IgD-negative memory B cell (primary cell): Measurements from ENCODE around the gene FEZ2. TPM values are rescaled to one million over a fixed set of nuclear protein-coding genes. Genes with fewer than 3 reads are reported as not detected.
A peak's percentile ranks its signal among the peaks of the same experiment; 100 is the strongest.

Source experiments
- H3K27ac Mint-ChIP-seq, 3 donors: one replicate each; pipeline ENCODE4 v1.8.0; 2020 to 2022; ENCODE audit warnings: mild to moderate bottlenecking in 3 of 3, mixed read lengths in 3 of 3, moderate library complexity in 1 of 3
- H3K27me3 Mint-ChIP-seq: one replicate; pipeline ENCODE4 v1.8.0; 2021; ENCODE audit warnings: mixed read lengths
- H3K36me3 Mint-ChIP-seq: one replicate; pipeline ENCODE4 v1.8.0; 2020; ENCODE audit warnings: mild to moderate bottlenecking, mixed read lengths
- H3K4me1 Mint-ChIP-seq, 3 donors: one replicate each; pipeline ENCODE4 v1.8.0; 2020 to 2022; ENCODE audit warnings: mixed read lengths in 3 of 3, mild to moderate bottlenecking in 1 of 3
- H3K4me3 Mint-ChIP-seq, 4 donors: one replicate each; pipeline ENCODE4 v1.8.0; 2020 to 2022; ENCODE audit warnings: mild to moderate bottlenecking in 4 of 4, mixed read lengths in 4 of 4, moderate library complexity in 3 of 4
- H3K9me3 Mint-ChIP-seq, 3 donors: one replicate each; pipeline ENCODE4 v1.8.0; 2020 to 2021; ENCODE audit warnings: mixed read lengths in 3 of 3, mild to moderate bottlenecking in 1 of 3
- polyA plus RNA-seq: library from polyadenylated mRNA; unstranded; fragments of 300-500 nt; fragmentation: Illumina TruSeq; gene quantifications from one replicate; pipeline ENCODE4 v1.2.3, GENCODE V29; 2021

Gene FEZ2
- polyA plus RNA-seq, 1 donor from 2014 or later = 2.3 TPM

GRCh38 chr2:36561237-36561944 lies 36.6 kb downstream of the FEZ2 start:
- H3K27me3 Mint-ChIP-seq = no peaks in the 10 kb centered on the region
- H3K4me1 Mint-ChIP-seq = peaks cover 0 to 7% (median 0%) of the 10 kb centered on the region in 3 donors
- H3K27ac Mint-ChIP-seq = no peak overlapping the region
- no peaks in the 10 kb centered on the region for H3K9me3 Mint-ChIP-seq
- H3K4me3 Mint-ChIP-seq = no peak overlapping the region
- H3K36me3 Mint-ChIP-seq = peaks cover 13% of the 10 kb centered on the region

- Mint-ChIP-seq H3K9me3 (no peaks in the 10 kb centered on the region), H3K4me3 (no peak overlapping the region), H3K27me3 (no peaks in the 10 kb centered on the region), H3K4me1 (peaks cover 0 to 7% (median 0%) of the 10 kb centered on the region in 3 donors), H3K36me3 (peaks cover 13% of the 10 kb centered on the region), H3K27ac (no peak overlapping the region)
Measured at GRCh38 chr2:36560726-36561125, 37.2 kb downstream of the FEZ2 start.

- Mint-ChIP-seq H3K4me3 (no peak overlapping the region), H3K27me3 (no peaks in the 10 kb centered on the region), H3K4me1 (peaks cover 0 to 7% (median 0%) of the 10 kb centered on the region in 3 donors), H3K9me3 (no peaks in the 10 kb centered on the region), H3K36me3 (peaks cover 12% of the 10 kb centered on the region), H3K27ac (no peak overlapping the region)
Measured at GRCh38 chr2:36559221-36559942, 38.6 kb downstream of the FEZ2 start.

- Mint-ChIP-seq H3K27ac (no peak overlapping the region), H3K36me3 (peaks cover 17% of the 10 kb centered on the region), H3K4me3 (no peak overlapping the region), H3K9me3 (no peaks in the 10 kb centered on the region), H3K27me3 (no peaks in the 10 kb centered on the region), H3K4me1 (no peaks in the 10 kb centered on the region)
Measured at GRCh38 chr2:36556842-36557241, 41.1 kb downstream of the FEZ2 start.

GRCh38 chr2:36555789-36556188 lies 42.2 kb downstream of the FEZ2 start:
- no peak overlapping the region for H3K27ac Mint-ChIP-seq
- H3K36me3 Mint-ChIP-seq = peaks cover 17% of the 10 kb centered on the region
- no peaks in the 10 kb centered on the region for H3K27me3 Mint-ChIP-seq
- no peaks in the 10 kb centered on the region for H3K9me3 Mint-ChIP-seq
- no peaks in the 10 kb centered on the region for H3K4me1 Mint-ChIP-seq
- H3K4me3 Mint-ChIP-seq = no peak overlapping the region

- H3K9me3 Mint-ChIP-seq = no peaks in the 10 kb centered on the region
- H3K36me3 Mint-ChIP-seq = peaks cover 15% of the 10 kb centered on the region
Measured at GRCh38 chr2:36554531-36554930, 43.4 kb downstream of the FEZ2 start.

GRCh38 chr2:36553683-36554082 lies 44.3 kb downstream of the FEZ2 start:
- Mint-ChIP-seq H3K4me3 (no peak overlapping the region), H3K36me3 (peaks cover 16% of the 10 kb centered on the region), H3K27me3 (no peaks in the 10 kb centered on the region), H3K4me1 (no peaks in the 10 kb centered on the region), H3K9me3 (no peaks in the 10 kb centered on the region), H3K27ac (no peak overlapping the region)

More at GRCh38 chr2:36554531-36554930, 43.4 kb downstream of the FEZ2 start:
- Mint-ChIP-seq H3K4me3 (no peak overlapping the region), H3K27me3 (no peaks in the 10 kb centered on the region), H3K4me1 (no peaks in the 10 kb centered on the region), H3K27ac (no peak overlapping the region)

GRCh38 chr2:36550006-36550405 lies 48.0 kb downstream of the FEZ2 start:
- Mint-ChIP-seq H3K36me3 (peaks cover 15% of the 10 kb centered on the region), H3K27me3 (no peaks in the 10 kb centered on the region), H3K9me3 (no peaks in the 10 kb centered on the region), H3K27ac (no peak overlapping the region), H3K4me3 (no peak overlapping the region), H3K4me1 (no peaks in the 10 kb centered on the region)

- peaks cover 9% of the 10 kb centered on the region for H3K36me3 Mint-ChIP-seq
- no peak overlapping the region for H3K27ac Mint-ChIP-seq
- H3K27me3 Mint-ChIP-seq = no peaks in the 10 kb centered on the region
- H3K4me3 Mint-ChIP-seq = no peak overlapping the region
- no peaks in the 10 kb centered on the region for H3K9me3 Mint-ChIP-seq
- no peaks in the 10 kb centered on the region for H3K4me1 Mint-ChIP-seq
Measured at GRCh38 chr2:36549165-36549574, 48.8 kb downstream of the FEZ2 start.

- H3K9me3 Mint-ChIP-seq = no peaks in the 10 kb centered on the region
- H3K36me3 Mint-ChIP-seq = peaks cover 6% of the 10 kb centered on the region
- no peak overlapping the region for H3K4me3 Mint-ChIP-seq
- H3K27ac Mint-ChIP-seq = no peak overlapping the region
- H3K27me3 Mint-ChIP-seq = no peaks in the 10 kb centered on the region
- H3K4me1 Mint-ChIP-seq = no peaks in the 10 kb centered on the region
Measured at GRCh38 chr2:36547906-36548305, 50.1 kb downstream of the FEZ2 start.

GRCh38 chr2:36545871-36546416 lies 52.0 kb downstream of the FEZ2 start:
- Mint-ChIP-seq H3K9me3 (no peaks in the 10 kb centered on the region), H3K27me3 (no peaks in the 10 kb centered on the region), H3K36me3 (peaks cover 4% of the 10 kb centered on the region), H3K4me1 (no peaks in the 10 kb centered on the region), H3K27ac (no peak overlapping the region), H3K4me3 (no peak overlapping the region)

- peaks cover 4% of the 10 kb centered on the region for H3K36me3 Mint-ChIP-seq
- no peaks in the 10 kb centered on the region for H3K27me3 Mint-ChIP-seq
- H3K4me3 Mint-ChIP-seq = no peak overlapping the region
- H3K4me1 Mint-ChIP-seq = no peaks in the 10 kb centered on the region
- H3K27ac Mint-ChIP-seq = no peak overlapping the region
- no peaks in the 10 kb centered on the region for H3K9me3 Mint-ChIP-seq
Measured at GRCh38 chr2:36544638-36545338, 53.2 kb downstream of the FEZ2 start.

GRCh38 chr2:36541891-36542595 lies 55.9 kb downstream of the FEZ2 start:
- no peaks in the 10 kb centered on the region for H3K4me1 Mint-ChIP-seq
- H3K36me3 Mint-ChIP-seq = peaks cover 2% of the 10 kb centered on the region
- peak overlapping the region in 1 of 3 donors; percentile 58 for H3K27ac Mint-ChIP-seq
- no peak overlapping the region for H3K4me3 Mint-ChIP-seq
- no peaks in the 10 kb centered on the region for H3K27me3 Mint-ChIP-seq
- H3K9me3 Mint-ChIP-seq = no peaks in the 10 kb centered on the region

- H3K4me3 Mint-ChIP-seq = no peak overlapping the region
- H3K9me3 Mint-ChIP-seq = no peaks in the 10 kb centered on the region
- H3K4me1 Mint-ChIP-seq = no peaks in the 10 kb centered on the region
- H3K36me3 Mint-ChIP-seq = peaks cover 2% of the 10 kb centered on the region
- H3K27me3 Mint-ChIP-seq = no peaks in the 10 kb centered on the region
- H3K27ac Mint-ChIP-seq = peak overlapping the region in 1 of 3 donors; percentile 58
Measured at GRCh38 chr2:36540986-36541754, 56.8 kb downstream of the FEZ2 start.
